ENCODE measurements around the gene EEF1G.
A peak's percentile ranks its signal among the peaks of the same experiment; 100 is the strongest.
"Not testable (repeated sequence)": the region's sequence is repeated elsewhere in the genome, so short reads cannot be mapped to it uniquely, and the experiment has no call there.

EEF1G gene

DNA sequence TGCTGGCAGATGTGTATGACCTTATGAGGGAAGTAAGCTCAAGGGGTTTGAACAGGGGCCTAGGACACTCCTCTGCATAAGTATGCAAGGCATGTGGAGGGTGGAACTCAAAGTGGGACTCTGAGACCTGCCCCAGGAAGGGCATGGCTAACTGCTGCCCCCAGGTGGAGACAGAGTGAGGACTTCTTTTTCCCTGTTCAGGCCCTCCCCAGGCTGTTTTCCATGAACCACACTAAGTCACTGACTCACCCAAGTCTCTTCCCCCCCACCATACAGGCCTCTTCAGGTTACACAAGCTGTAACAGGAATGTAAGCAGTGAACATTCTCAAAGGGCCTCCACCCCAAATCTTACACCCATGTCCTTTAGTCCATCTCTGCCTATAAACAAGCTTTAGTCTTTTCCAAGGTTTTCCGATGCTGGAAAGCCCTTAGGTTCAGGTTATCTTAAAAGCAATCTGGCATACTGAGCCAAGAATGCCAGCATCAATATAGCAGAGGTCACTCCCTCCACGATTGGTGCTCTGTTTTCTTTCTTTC, 13.1 kb downstream of the EEF1G start:
- peak; percentile 22 for DNase-seq (ENCODE audit: low spot score)
- TF ChIP-seq, protein P1, sequence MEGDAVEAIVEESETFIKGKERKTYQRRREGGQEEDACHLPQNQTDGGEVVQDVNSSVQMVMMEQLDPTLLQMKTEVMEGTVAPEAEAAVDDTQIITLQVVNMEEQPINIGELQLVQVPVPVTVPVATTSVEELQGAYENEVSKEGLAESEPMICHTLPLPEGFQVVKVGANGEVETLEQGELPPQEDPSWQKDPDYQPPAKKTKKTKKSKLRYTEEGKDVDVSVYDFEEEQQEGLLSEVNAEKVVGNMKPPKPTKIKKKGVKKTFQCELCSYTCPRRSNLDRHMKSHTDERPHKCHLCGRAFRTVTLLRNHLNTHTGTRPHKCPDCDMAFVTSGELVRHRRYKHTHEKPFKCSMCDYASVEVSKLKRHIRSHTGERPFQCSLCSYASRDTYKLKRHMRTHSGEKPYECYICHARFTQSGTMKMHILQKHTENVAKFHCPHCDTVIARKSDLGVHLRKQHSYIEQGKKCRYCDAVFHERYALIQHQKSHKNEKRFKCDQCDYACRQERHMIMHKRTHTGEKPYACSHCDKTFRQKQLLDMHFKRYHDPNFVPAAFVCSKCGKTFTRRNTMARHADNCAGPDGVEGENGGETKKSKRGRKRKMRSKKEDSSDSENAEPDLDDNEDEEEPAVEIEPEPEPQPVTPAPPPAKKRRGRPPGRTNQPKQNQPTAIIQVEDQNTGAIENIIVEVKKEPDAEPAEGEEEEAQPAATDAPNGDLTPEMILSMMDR (IDR thresholded peaks at IDR 0.05; ENCODE audit: extremely low read depth, missing control alignments): peak; percentile 52

- DNase-seq (ENCODE audit: low spot score): not testable (repeated sequence)
Measured at GRCh38 chr11:62559626-62560025, 14.1 kb downstream of the EEF1G start.

DNA sequence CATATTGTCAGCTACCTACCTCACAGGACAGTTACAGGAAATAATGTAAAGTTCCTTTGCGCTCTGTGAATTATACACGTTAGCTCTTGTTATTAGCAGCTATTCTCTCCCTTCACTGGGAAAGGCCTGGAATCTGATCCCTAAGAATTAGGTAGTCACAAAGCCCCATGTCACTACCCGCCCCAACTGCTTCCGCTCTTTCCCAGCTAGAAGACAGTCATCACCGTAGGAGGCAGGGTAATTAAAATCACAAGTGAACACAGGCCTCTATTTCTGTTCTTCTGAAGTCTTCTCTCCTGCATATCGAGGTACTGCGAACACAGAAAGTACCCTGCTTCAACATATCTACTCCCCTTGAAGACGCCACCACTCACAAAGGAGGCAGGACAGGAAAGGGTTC, 14.5 kb downstream of the EEF1G start:
- TF ChIP-seq, protein P1 (IDR thresholded peaks at IDR 0.05; ENCODE audit: extremely low read depth, missing control alignments): no peak

GRCh38 chr11:62558669-62559068, 15.0 kb downstream of the EEF1G start:
- TF ChIP-seq, protein P1 (IDR thresholded peaks at IDR 0.05; ENCODE audit: extremely low read depth, missing control alignments): no peak
- no peak for DNase-seq (ENCODE audit: low spot score)

More for the DNA sequence above, 14.5 kb downstream of the EEF1G start:
- DNase-seq (ENCODE audit: low spot score): no peak

DNA sequence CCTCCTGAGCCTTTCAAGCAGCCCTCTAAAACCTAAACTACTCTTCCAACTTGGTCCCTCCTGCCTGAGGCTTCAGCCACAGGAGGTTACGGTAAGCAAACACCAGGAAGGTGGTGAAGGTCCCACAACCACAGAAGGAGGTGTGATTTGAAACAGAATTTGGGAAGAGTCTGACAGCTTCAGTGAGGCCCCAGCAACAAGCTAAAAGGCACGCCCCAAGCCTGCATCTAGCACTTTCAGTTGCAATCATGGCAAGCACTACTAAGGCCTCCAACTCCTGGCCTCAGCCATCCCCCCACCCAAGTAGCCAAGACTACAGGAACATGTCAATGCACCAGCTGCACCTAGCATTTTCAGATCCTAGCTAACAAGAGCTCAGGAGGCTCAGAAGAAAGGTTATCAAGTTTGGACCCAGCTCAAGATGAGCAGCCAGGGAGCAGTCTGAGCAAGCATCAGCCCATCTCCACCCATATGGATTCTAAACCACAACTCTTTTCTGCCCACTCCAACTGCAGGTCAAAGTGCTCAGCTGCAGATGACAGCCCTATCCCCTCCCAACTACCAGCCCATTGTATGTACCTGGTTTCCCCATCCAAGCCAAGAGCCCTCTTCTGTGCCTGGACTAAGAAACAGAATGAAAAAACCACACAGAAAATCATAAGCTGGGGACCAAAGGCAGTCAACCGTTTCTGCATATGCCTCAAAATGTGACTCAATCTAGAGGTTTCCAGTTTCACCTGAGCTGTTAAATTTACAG, 16.6 kb downstream of the EEF1G start:
- DNase-seq (ENCODE audit: low spot score): no peak
- TF ChIP-seq, protein P1 (IDR thresholded peaks at IDR 0.05; ENCODE audit: extremely low read depth, missing control alignments): no peak

GRCh38 chr11:62556108-62556874, 17.4 kb downstream of the EEF1G start:
- DNase-seq (ENCODE audit: low spot score): peak; percentile 60
- TF ChIP-seq, protein P1 (IDR thresholded peaks at IDR 0.05; ENCODE audit: extremely low read depth, missing control alignments): no peak

DNA sequence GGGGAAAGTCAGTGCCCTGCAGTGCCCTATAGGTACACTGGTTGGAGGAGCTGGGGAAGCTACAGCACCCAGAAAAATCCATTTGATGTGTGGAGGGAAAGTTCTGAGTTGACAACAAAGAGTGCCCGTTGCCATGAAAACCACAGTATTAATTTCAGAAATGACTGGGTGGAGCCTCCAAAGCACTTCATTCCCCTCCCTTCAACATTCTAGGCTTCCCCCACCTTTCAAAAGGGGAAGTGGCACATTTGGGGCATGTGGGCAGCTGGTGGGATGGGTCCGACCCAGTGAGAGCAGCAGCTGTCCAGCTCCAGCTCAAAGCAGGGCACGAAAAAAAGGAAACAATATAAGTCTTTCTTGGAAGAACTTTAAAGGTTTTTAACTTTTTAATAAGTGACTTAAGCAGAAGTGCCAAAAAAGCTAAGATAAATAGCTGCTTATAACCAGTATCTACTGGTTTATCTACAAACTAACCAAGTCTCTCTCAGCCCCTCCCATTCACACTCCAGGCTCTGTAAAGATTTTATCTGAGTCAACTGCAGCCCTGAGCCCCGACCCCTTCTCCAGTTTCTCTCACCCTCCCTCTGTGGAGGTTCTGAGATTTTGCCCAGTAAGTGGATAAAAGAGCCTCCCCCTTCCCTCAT, 18.1 kb downstream of the EEF1G start:
- peak; percentile 62 for DNase-seq (ENCODE audit: low spot score)
- TF ChIP-seq, protein P1 (IDR thresholded peaks at IDR 0.05; ENCODE audit: extremely low read depth, missing control alignments): no peak

Measured in GM20000 (cell line).